Measurements from ENCODE around the gene KRTAP5-3. TPM values are rescaled to one million over a fixed set of nuclear protein-coding genes. Genes with fewer than 3 reads are reported as not detected.
A peak's percentile ranks its signal among the peaks of the same experiment; 100 is the strongest.

KRTAP5-3 gene
- total and polyA plus RNA-seq, 2 experiments from 2014 or later, result not detected

DNA sequence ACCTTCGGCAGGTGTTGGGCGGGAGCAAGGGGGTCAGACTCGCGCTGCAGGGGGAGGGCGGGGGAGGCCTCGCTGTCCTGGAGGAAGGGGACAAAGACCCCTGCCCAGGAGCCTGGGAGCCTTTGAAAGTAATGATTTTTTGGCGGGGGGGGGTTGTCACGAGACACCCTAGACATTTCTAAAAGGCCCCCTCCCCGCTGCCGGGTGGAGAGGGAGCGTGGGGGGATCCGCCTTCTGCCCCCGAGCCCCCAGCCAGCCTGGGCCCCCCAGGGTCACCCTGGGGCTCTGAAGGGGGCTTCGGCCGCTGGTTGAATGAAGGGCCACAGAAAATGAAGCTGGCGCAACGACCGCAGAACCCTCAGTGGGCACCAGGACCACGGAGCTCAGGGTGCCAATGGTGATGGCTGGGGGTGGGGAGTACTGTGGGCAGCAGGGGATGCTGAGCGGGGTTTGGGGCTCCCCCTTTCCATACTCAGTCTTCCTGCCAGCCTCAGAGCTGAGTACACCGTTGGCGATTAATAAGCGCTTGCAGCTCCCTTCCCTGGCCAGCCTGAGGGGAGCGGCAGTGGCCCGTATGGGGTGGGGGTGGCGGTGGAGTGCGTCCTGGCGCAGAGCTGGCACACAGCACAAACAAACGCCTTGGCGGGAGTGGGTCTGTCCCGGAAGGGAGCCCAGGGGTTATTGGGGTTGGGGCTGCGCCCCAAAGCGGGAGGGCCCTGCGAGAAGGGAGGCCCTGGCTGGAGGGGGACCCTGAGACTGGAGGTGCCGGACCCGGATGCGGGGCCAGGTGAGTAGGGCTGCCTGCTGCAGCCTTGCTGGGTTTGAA lies 35.0 kb downstream of the KRTAP5-3 start:
- Histone ChIP-seq H3K9me3 (ENCODE audit: low read depth) (no peaks in the 10 kb centered on the region), H3K4me3 (peak overlapping the region; percentile 37), H3K4me1 (ENCODE audit: low read depth) (peaks cover 3% of the 10 kb centered on the region), H3K36me3 (no peaks in the 10 kb centered on the region), H3K27ac (no peak overlapping the region), H3K27me3 (peaks cover 87% of the 10 kb centered on the region)
- TF ChIP-seq CTCF (IDR thresholded peaks at IDR 0.05; ENCODE audit: low read depth, low read length), result no peak
- DNase-seq (ENCODE audit: low read depth in 1 of 2, low spot score in 1 of 2), result no peak

DNA sequence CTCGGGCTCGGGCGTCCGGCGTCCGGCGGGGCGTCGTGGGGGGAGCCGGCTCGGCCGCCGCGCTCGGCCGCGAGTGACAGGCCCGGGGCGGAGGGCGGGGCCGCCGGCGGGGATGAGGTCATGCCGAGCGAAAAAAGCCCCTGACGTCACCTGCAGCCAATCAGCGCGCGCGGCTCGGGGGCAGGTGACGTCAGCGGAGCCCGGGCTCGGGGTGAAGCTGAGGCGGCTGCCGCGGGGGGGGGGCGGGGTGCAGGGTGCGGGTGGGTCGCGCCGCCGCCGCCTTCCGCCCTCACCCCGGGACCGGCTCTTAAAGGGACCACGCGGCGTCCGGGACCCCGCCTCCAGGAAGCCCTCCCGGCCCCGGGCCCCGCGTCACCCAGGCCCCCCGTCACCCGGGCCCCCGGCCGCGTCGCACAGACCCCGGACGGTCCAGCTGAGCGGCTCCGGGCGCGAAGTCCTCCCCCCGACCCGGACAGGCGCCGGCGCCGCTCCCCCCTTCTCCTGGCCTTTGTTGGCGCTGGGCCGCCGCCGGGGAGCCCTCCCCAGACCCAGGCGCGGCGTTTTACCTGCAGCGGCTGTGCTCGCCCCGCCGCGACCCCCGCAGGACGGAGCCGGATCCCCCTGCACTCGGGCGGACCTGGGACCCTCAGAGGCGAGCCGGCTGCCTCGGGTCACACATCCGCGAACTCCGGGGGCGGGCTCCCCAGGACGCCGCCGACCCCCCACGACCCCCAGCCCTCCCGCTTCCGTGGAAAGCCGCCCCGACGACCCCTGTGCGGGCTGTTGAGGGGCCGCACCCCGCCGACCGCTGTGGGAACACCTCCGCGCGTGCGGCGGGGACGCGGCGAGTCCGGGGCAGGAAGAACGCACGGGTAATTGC lies 35.8 kb downstream of the KRTAP5-3 start, which contains the start of gene DUSP8:
Gene DUSP8 (minus strand): TSS at position 75 of the 880 bp plus-strand sequence. CDS start 6,445 bp downstream, outside the sequence.
- H3K9me3 ChIP-seq (ENCODE audit: low read depth), result no peaks in the 10 kb centered on the region
- TF ChIP-seq CTCF (IDR thresholded peaks at IDR 0.05; ENCODE audit: low read depth, low read length), result no peak
- DNase-seq (ENCODE audit: low read depth in 1 of 2, low spot score in 1 of 2), result peak; percentile 84 to 87
- H3K27ac ChIP-seq, result no peak within 1 kb of the TSS
- H3K4me3 ChIP-seq, result peak within 1 kb of the TSS; percentile 37
- H3K27me3 ChIP-seq, result peaks cover 92% of the 10 kb centered on the region
- H3K4me1 ChIP-seq (ENCODE audit: low read depth), result peaks cover 3% of the 10 kb centered on the region
- no peaks in the 10 kb centered on the region for H3K36me3 ChIP-seq

DNA sequence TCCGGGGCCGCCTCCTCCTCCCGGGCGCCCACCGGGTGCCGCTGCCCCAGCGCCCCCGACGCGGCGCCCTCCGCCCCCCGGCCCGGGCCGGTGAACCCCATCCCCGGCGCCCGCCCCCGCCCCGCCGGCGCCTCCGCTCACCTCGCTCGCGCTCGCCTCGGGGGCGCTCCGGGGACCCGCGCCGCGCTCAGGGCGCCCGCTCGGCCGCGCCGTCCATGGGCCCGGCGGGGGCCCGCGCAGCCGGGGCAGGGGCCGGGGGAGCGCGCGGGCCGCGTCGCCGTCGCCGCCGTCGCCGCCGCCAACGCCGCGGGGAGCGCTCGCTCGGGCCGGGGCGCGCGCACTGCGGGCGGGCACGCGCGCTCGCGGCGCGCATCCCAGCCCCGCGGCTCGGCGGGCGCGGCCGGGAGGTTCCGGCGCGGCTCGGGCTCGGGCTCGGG lies 36.5 kb downstream of the KRTAP5-3 start:
- H3K4me3 ChIP-seq, result peak overlapping the region; percentile 11
- TF ChIP-seq CTCF (IDR thresholded peaks at IDR 0.05; ENCODE audit: low read depth, low read length), result no peak
- H3K4me1 ChIP-seq (ENCODE audit: low read depth), result peaks cover 3% of the 10 kb centered on the region
- no peaks in the 10 kb centered on the region for H3K9me3 ChIP-seq (ENCODE audit: low read depth)
- H3K27ac ChIP-seq, result no peak overlapping the region
- H3K27me3 ChIP-seq, result peaks cover 88% of the 10 kb centered on the region
- DNase-seq (ENCODE audit: low read depth in 1 of 2, low spot score in 1 of 2), result no peak
- H3K36me3 ChIP-seq, result no peaks in the 10 kb centered on the region

- DNase-seq (ENCODE audit: low read depth in 1 of 2, low spot score in 1 of 2), result no peak
- TF ChIP-seq CTCF (IDR thresholded peaks at IDR 0.05; ENCODE audit: low read depth, low read length), result no peak
- Histone ChIP-seq H3K36me3 (no peaks in the 10 kb centered on the region), H3K4me3 (peak overlapping the region; percentile 11), H3K27ac (no peak overlapping the region), H3K4me1 (ENCODE audit: low read depth) (peaks cover 3% of the 10 kb centered on the region), H3K9me3 (ENCODE audit: low read depth) (no peaks in the 10 kb centered on the region), H3K27me3 (peaks cover 85% of the 10 kb centered on the region)
These were observed 37.1 kb downstream of the KRTAP5-3 start for GRCh38 chr11:1570896-1571759.

DNA sequence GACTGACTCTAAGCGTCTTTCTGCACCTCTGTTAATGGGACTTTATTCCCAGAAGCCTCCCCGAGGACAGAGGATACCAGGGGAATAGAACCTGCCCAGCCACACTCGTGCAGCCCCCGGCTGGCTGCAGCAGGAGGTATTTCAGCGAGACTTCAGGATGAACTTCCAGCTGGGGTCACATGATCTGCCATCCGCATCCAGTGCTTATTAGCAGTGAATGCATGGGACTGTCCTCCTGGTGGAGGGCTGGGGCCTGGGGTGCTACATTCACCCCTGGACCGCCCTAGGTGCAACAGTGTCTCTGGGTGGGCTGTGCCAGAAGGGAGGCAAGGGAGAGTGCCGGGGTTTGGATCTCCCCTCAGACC lies 37.8 kb downstream of the KRTAP5-3 start:
- H3K36me3 ChIP-seq, result no peaks in the 10 kb centered on the region
- no peak overlapping the region for H3K27ac ChIP-seq
- DNase-seq (ENCODE audit: low read depth in 1 of 2, low spot score in 1 of 2), result no peak
- H3K4me3 ChIP-seq, result no peak overlapping the region
- H3K27me3 ChIP-seq, result peaks cover 85% of the 10 kb centered on the region
- TF ChIP-seq CTCF (IDR thresholded peaks at IDR 0.05; ENCODE audit: low read depth, low read length), result no peak
- no peaks in the 10 kb centered on the region for H3K9me3 ChIP-seq (ENCODE audit: low read depth)
- H3K4me1 ChIP-seq (ENCODE audit: low read depth), result peaks cover 3% of the 10 kb centered on the region

Data from cardiac muscle cell (in vitro differentiated cells and primary cell).